DND-41 (cell line): ENCODE data around the gene TMEM109.

Experiments
- ATAC-seq: fragments of 200-7000 bp; cut with Tn5 transposase; 3 replicates; pipeline ENCODE4 v1.9.1; 2021; ENCODE audit warnings: low read depth; ENCODE audit not compliant: insufficient read depth
- DNase-seq: peaks from one replicate; pipeline ENCODE4 v3.0.0-alpha.2; 2020
- H2AFZ ChIP-seq: 2 replicates; pipeline ENCODE4 v1.6.0; 2012; ENCODE audit warnings: low read depth, low read length
- H3K27ac ChIP-seq: 2 replicates; pipeline ENCODE4 v1.5.1; 2012; ENCODE audit warnings: low read length, inconsistent platforms
- H3K27me3 ChIP-seq: fragments of 200-600 bp; sonication (generic); 2 replicates; pipeline ENCODE4 v1.6.0; 2012; ENCODE audit warnings: low read length, mild to moderate bottlenecking, inconsistent platforms; ENCODE audit not compliant: insufficient read depth, poor library complexity
- H3K36me3 ChIP-seq: 2 replicates; pipeline ENCODE4 v1.5.1; 2012; ENCODE audit warnings: low read length, inconsistent platforms; ENCODE audit not compliant: insufficient read depth
- H3K4me1 ChIP-seq: 2 replicates; pipeline ENCODE4 v1.5.1; 2012; ENCODE audit warnings: mild to moderate bottlenecking, low read length; ENCODE audit not compliant: insufficient read depth
- H3K4me2 ChIP-seq: 2 replicates; pipeline ENCODE4 v1.6.0; 2012; ENCODE audit warnings: mild to moderate bottlenecking, moderate library complexity, low read length, inconsistent platforms; ENCODE audit not compliant: insufficient read depth
- H3K4me3 ChIP-seq, 2 experiments: fragments of 200-600 bp in 1 of 2; shearing (Covaris generic) in 1 of 2; 2 replicates each; pipeline ENCODE4 v1.5.1; 2012 to 2016; ENCODE audit warnings: inconsistent platforms in 2 of 2, low read length in 2 of 2, mild to moderate bottlenecking in 2 of 2, low read depth in 1 of 2, moderate library complexity in 1 of 2
- H3K79me2 ChIP-seq: 2 replicates; pipeline ENCODE4 v1.6.0; 2012; ENCODE audit warnings: low read length, inconsistent platforms; ENCODE audit not compliant: insufficient read depth
- H3K9ac ChIP-seq: 2 replicates; pipeline ENCODE4 v1.6.0; 2012; ENCODE audit warnings: low read depth, mild to moderate bottlenecking, inconsistent platforms, low read length, moderate library complexity
- H3K9me3 ChIP-seq: 2 replicates; pipeline ENCODE4 v1.5.1; 2012; ENCODE audit warnings: low read length, moderate library complexity, mild to moderate bottlenecking, inconsistent platforms; ENCODE audit not compliant: insufficient read depth, severe bottlenecking
- H4K20me1 ChIP-seq: 2 replicates; pipeline ENCODE4 v1.6.0; 2012; ENCODE audit warnings: low read length; ENCODE audit not compliant: insufficient read depth
- CTCF ChIP-seq: IDR thresholded peaks from 2 replicates; pipeline ENCODE4 v1.5.1; 2012; ENCODE audit warnings: borderline replicate concordance, low read length, moderate library complexity, mild to moderate bottlenecking; ENCODE audit not compliant: poor library complexity, severe bottlenecking; ENCODE audit errors: extremely low read depth
- EZH2 ChIP-seq: IDR thresholded peaks from 3 replicates; pipeline ENCODE4 v1.6.1; 2012; ENCODE audit warnings: borderline replicate concordance, low read depth, mild to moderate bottlenecking, moderate library complexity, low read length, inconsistent platforms; ENCODE audit not compliant: severe bottlenecking

TMEM109 gene

GRCh38 chr11:60926500-60926899, 12.5 kb downstream of the TMEM109 start:
- no peaks in the 10 kb centered on the region for H3K9me3 ChIP-seq
- no peak for DNase-seq
- no peak overlapping the region for H2AFZ ChIP-seq
- ATAC-seq: no peak
- H3K4me1 ChIP-seq: no peaks in the 10 kb centered on the region
- H3K4me3 ChIP-seq: no peak overlapping the region
- H4K20me1 ChIP-seq: peaks cover 28% of the 10 kb centered on the region
- no peaks in the 10 kb centered on the region for H3K27me3 ChIP-seq
- H3K36me3 ChIP-seq: peaks cover 23% of the 10 kb centered on the region
- TF ChIP-seq CTCF: no peak
- no peak for TF ChIP-seq EZH2
- no peak overlapping the region for H3K4me2 ChIP-seq
- H3K79me2 ChIP-seq: no peaks in the 10 kb centered on the region
- no peak overlapping the region for H3K27ac ChIP-seq
- no peak overlapping the region for H3K9ac ChIP-seq

- ATAC-seq (no peak), DNase-seq (no peak)
- no peaks in the 10 kb centered on the region for H3K27me3 ChIP-seq
- TF ChIP-seq EZH2: no peak
- no peaks in the 10 kb centered on the region for H3K4me1 ChIP-seq
- H3K27ac ChIP-seq: no peak overlapping the region
- H3K9ac ChIP-seq: no peak overlapping the region
- no peak overlapping the region for H3K4me2 ChIP-seq
- H2AFZ ChIP-seq: no peak overlapping the region
- peaks cover 17% of the 10 kb centered on the region for H3K36me3 ChIP-seq
- H3K79me2 ChIP-seq: no peaks in the 10 kb centered on the region
- no peaks in the 10 kb centered on the region for H3K9me3 ChIP-seq
- peaks cover 22% of the 10 kb centered on the region for H4K20me1 ChIP-seq
- no peak overlapping the region for H3K4me3 ChIP-seq
Observed at GRCh38 chr11:60927061-60927592, 13.2 kb downstream of the TMEM109 start.

- TF ChIP-seq EZH2 (no peak), CTCF (no peak)
- no peak overlapping the region for H3K27ac ChIP-seq
- no peaks in the 10 kb centered on the region for H3K27me3 ChIP-seq
- peaks cover 17% of the 10 kb centered on the region for H4K20me1 ChIP-seq
- no peak overlapping the region for H2AFZ ChIP-seq
- no peaks in the 10 kb centered on the region for H3K4me1 ChIP-seq
- peaks cover 12% of the 10 kb centered on the region for H3K36me3 ChIP-seq
- no peak overlapping the region for H3K9ac ChIP-seq
- ATAC-seq (no peak), DNase-seq (no peak)
- H3K9me3 ChIP-seq: no peaks in the 10 kb centered on the region
- H3K4me3 ChIP-seq: no peak overlapping the region
- no peaks in the 10 kb centered on the region for H3K79me2 ChIP-seq
- no peak overlapping the region for H3K4me2 ChIP-seq
Observed at GRCh38 chr11:60927600-60927999, 13.6 kb downstream of the TMEM109 start.

- ATAC-seq (no peak), DNase-seq (no peak)
- no peak overlapping the region for H3K27ac ChIP-seq
- H3K79me2 ChIP-seq: no peaks in the 10 kb centered on the region
- H3K4me1 ChIP-seq: no peaks in the 10 kb centered on the region
- no peak overlapping the region for H3K9ac ChIP-seq
- H3K9me3 ChIP-seq: no peaks in the 10 kb centered on the region
- no peak overlapping the region for H3K4me2 ChIP-seq
- no peak overlapping the region for H3K4me3 ChIP-seq
- H2AFZ ChIP-seq: no peak overlapping the region
- no peaks in the 10 kb centered on the region for H3K27me3 ChIP-seq
- H3K36me3 ChIP-seq: 0 out of 2 replicates have a peak, but pooled peaks cover 2% of the 10 kb centered on the region
- TF ChIP-seq CTCF (no peak), EZH2 (no peak)
- peaks cover 9% of the 10 kb centered on the region; the same call in 1 of the 2 replicates for H4K20me1 ChIP-seq
Observed at GRCh38 chr11:60928563-60929001, 14.6 kb downstream of the TMEM109 start.
